Measurements from ENCODE around the gene ZNF460.

GRCh38 chr19:57279418-57280164, 694 bp upstream of the ZNF460 start:
- TF ChIP-seq SAP30 (IDR thresholded peaks at IDR 0.05; ENCODE audit: insufficient read depth, insufficient replicate concordance, low read length): no peak
- no peak for TF ChIP-seq EZH2 (IDR thresholded peaks at IDR 0.05; ENCODE audit: low read depth, low read length, severe bottlenecking)
- no peak for TF ChIP-seq FOSL1 (IDR thresholded peaks at IDR 0.05; ENCODE audit: insufficient read depth, low read depth, low read length)
